NOMO-1 (cell line): ENCODE data around the gene FAM24B.
"Not testable (repeated sequence)": the region's sequence is repeated elsewhere in the genome, so short reads cannot be mapped to it uniquely, and the experiment has no call there.

ENCODE experiments used
- DNase-seq, 2 experiments: peaks; one replicate each; lab custom pipeline; 2025; ENCODE audit not compliant: unreplicated experiment in 2 of 2; lab: John Stamatoyannopoulos, UW

Gene FAM24B

DNA sequence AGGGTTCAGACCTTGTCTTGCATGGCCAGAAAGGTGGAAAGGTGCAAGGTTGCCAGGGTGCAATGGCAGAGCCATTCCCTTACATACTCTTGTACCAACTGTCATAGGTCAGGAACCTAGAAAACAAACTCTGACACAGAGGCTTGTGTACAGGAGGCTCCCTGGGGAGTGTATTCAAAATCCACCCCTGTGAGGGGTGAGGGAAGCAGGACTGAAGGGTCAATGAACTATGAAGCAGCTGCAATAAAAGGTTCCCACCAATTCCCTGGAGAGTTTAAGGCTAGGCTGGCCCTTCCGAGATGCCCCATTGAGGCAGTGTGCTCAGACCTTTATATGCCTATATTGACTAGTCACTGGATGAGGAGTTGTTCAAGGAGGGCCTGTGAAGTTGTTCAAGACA is 19.9 kb downstream of the FAM24B start:
- no peak for DNase-seq

DNA sequence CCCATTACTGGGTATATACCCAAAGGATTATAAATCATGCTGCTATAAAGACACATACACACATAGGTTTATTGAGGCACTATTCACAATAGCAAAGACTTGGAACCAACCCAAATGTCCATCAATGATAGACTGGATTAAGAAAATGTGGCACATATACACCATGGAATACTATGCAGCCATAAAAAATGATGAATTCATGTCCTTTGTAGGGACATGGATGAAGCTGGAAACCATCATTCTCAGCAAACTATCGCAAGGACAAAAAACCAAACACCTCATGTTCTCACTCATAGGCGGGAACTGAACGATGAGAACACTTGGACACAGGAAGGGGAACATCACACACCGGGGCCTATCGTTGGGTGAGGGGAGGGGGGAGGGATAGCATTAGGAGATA is 21.3 kb downstream of the FAM24B start:
- not testable (repeated sequence) for DNase-seq

DNA sequence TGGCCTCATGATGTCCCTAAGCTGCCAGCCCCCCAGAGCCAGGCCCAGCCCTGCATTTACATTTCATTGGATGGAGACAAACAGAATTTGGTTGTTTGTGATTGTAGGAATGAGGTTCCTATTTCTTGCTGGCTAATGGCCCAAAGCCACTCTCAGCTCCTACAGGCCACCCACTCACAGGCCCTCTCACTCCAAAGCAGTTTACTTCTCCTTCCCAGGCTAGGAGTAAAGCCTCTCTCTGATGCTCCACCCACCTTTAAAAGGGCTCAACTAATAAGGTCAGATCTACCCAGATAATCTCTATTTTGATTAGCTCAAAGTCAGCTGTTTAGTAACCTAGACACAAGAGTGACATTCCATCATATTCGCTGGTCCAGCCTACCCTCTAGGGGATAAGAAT is 22.5 kb downstream of the FAM24B start:
- DNase-seq: no peak

DNA sequence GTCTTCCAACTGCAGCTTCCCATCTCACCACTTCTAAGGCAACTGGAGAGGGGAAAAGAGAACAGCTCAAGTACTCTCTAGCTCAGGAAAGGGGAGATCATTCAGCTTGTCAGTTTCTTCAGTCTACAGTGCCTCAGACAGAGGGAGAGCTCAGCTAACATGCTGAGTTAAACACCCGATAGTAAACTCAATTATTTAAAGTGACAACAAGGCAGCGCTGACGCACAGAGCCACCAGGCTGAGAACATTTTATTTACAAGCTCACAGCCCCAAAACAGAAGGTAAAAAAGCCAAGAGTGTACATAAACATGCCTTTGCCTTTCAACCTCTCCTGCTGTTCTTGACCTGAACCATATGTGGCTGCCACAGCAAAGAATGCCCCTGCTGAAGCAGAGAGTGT is 23.6 kb downstream of the FAM24B start:
- DNase-seq: no peak

DNA sequence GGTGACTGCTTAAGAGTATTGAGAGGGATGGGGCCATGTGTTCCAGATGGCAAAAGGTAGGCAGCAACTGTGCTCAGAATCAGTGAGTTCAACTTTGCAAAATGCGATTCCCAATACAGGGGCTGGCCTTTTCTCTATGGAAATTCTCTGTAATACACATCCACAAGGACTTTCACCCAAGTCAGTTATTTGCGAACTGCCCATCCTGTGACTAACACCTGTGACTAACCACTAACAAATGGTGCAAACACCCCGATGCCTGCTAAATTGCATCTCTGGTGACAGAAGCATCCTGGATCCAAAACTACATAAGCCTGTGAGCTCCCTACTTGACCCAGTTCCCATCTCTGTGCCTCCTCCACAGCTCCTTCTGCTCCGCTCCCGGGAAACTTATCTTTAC is 24.7 kb downstream of the FAM24B start:
- no peak for DNase-seq

DNA sequence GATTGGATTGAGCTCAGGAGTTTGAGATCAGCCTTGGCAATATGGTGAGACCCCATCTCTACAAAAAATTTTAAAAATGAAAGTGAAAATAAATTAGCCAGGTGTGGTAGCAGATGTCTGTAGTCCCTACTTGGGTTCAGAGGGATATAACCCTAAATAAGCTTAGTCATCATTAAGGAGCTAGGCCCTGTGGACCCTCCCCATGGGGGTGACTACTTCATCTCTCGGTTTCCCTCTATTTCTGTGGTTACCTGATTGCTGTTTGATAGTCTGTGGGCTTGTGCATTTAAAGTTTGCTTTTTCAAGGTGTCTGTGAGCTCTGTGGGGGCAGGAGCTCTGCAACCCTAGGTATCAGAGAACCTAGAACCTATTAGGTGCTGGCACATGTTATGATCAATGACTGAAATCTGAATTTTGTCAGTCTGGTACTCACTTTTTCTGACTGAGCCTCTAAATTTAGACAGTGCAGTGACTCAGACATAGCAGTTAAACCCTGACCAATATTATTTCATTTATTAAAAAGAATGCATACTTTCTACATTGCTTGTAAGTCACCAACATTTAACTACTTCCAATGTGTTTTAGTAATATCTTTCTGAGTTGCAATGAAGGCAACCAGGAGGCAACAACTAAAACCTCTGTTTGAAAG is 25.6 kb downstream of the FAM24B start:
- no peak for DNase-seq

DNA sequence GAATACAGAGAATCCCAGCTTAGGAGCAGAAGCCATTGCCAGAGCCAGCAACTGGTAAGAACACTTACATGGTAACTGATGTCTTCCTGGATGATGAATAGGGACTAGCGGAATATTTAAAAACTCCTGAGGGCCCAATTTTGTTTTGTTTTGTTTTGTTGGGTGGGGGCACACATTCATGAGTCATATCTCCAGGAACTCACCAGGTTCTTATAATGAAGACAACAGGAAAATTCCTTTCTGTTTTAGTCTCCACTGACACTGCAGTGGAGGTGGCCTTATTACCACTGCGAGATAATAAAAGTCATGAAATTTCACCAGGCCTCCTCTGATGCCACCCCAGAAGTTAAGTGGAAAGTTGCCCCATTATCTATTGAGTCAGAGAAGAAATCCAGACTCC is 27.1 kb downstream of the FAM24B start:
- DNase-seq: no peak

DNA sequence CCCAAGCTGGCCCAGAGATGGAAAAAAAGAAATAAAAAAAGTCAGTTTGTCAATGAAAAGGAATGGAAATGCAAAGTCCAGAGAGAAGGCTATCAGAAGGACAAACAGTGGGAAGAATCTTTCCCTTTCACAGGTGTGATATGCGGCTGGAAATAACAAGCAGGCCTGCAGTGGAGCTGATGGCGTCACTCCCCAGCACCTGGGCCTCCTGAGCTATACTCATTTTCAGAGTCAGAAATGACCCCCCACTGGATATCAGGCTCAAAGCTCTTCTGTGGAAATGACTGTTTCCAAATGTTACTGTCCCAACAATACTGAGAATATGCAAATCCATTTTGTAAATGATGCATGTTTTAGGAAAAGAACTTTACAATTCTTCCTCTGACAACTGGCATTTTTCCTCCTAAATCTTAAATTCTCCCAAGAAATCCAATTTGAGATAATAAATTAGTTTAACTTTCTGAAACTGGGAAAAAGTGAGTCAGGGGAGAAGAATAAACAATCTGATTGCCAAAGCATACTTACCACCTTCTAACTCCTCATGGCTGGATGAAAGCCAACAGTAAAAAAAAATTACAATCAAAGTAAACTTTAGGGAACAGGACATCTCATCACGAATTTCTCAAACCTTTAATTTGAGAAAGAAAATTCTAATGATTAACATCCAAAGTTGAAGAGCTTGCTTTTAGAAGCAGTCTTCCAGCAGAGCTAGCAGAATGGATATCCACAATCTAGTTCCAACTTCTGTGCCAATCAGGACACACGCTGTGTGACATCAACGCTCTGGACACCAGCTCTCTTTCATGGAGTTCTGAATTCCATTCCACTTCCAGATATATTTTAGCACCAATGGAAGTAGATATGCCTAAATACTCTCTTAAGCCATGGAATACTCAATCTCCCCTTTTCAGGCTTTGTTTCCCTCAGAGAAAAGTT is 28.4 kb downstream of the FAM24B start:
- no peak for DNase-seq

DNA sequence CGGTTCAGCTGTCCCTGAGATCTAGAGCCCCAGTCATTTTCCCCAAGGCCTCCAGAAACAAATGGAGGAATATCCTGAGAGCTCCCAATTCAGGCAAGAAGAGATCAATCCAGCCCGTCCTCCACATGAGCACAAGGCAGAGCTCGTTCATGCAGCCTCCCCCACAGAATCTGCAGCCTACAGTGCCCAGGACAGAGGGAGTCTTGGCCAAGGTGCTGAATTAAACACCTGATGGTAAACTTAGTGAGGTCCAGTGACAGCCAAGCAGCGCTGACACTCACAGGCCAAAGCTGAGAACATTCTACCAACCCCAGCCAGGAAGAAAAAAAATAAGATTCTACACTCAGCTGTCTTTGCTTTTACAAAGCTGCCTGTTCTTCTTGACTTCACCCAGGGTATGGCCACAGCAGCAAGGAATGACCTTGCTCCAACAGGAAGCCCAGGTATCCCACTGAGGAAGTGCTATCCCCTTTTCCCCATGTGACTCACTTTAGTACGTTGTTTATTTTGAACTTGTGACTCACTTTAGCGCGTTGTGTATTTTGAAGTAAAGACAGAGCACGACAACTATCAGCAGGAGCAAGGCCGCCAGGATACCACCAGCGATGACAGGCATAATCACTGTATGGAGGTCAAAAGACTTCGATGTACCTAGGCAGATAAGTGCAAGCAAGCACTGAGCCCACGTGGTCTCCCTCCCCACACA is 29.3 kb downstream of the FAM24B start:
- DNase-seq: no peak

DNA sequence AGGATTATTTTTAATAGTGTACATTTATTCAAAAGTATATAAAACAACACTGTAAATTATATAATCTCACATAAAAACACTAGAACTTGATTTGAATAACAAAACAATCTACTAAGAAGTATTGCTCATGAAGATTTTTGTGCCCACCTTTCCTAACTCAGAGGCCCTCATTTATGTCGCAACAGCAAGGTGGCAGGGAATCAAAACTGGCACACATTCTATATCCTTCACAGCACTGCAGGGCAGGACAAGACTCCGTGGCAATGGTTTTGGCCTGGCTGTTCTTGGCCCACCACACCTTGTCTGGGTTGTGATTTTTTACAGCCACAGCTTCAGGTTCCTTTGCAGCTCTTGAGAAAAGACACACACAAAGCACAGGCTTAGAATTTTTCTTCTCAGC is 30.3 kb downstream of the FAM24B start:
- no peak for DNase-seq

DNA sequence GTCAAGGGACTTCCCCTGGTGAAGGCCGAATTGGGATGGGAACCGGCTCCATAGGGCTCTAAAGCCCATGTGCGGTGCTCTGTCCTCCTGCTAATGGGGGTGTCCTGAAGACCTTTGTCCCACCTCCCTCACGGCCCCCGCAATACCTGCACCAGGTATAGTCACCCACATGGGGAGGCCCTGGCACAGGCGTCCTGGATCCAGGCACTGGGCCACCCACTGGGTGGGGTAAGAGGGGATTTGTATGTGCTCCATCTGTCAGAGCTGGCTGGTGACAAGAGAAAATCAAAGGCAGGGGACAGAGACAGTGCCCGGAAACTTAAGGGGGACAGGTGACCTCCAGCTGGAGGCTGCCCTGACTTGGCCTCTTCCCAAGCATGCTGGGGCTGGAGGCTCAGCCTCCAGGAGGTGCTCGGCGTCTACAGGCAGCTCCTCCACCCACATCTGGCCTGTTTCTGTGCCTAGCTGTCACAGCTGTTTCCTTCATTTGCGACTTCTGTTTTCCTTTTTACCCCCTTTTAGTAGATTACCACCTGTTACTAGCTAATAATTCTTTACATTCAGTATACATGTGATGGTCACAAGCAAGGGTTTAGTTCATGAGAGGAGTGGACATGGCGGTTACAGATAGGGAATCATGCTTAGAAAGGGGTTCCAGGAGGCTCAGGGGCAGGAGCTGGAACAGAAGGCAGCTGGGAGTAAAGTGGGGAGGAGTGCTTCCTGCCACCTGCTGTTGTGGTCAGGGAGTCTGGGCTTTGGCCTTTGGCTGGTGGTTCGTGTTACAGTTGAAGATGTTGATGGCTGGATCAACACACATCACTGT is 31.4 kb downstream of the FAM24B start:
- no peak for DNase-seq

DNA sequence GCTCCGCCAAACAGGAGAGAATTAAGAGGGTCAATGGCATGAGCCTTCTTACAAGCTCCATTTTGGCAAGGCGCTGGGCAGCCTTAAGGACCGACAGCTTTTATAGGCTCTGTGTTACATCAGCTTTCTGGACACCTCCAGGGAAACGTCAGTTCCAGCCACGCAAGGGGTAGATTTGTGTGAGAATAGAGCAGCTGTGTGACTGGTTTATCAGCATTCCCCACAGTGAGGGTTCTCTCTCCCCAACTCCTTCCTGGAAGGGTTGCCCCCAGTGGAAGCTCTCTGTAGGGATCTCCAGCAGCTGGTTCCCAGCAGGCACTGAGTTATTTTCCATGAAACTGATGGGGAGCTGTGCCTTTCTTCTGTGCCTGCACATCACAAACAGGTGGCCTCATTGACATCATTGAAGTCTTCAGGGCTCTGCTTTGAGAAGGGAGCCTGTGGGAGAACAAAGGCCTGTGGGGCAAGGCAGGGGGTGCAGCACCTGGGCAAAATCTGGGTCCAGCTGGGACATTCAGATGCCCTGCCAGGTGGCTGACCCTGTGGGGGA is 33.5 kb downstream of the FAM24B start, which contains the start of gene CUZD1:
Gene CUZD1 (minus strand): TSS at position 75 of the 550 bp plus-strand sequence. CDS start 14 bp downstream, at position 61.
- no peak for DNase-seq

DNA sequence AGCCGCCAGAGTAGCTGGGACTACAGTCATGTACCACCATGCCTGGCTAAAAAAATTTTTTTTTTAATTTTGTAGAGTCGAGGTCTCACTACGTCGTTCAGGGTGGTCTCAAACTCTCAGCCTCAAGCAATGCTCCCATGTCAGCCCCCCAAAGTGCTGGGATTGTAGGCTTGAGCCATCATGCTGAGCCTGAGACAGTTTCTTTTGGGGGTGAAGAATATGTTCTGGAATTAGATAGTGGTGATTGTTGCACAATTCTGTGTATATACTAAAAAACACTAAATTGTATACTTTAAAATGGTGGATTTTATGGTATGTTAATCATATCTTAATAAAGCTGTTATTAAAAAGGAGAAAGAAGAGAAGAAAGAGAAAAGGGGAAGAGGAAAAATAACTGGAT is 35.2 kb downstream of the FAM24B start:
- DNase-seq: no peak

DNA sequence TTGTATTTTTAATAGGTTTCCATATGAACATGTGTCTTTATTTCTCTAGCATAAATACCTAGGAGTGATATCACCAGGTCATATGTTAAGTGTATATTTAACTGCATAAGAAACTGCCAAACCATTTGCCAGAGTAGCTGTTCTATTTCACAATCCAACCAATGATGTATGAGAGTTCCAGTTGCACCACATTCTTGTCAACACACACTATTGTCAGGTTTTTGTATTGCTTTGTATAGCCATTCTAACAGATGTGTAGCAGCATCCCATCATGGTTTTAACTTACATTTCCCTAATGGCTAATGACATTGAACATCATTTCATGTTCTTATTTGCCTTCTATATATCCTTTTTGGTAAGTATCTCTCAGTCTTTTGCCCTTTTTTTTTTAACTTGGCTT is 37.8 kb downstream of the FAM24B start:
- DNase-seq: no peak

DNA sequence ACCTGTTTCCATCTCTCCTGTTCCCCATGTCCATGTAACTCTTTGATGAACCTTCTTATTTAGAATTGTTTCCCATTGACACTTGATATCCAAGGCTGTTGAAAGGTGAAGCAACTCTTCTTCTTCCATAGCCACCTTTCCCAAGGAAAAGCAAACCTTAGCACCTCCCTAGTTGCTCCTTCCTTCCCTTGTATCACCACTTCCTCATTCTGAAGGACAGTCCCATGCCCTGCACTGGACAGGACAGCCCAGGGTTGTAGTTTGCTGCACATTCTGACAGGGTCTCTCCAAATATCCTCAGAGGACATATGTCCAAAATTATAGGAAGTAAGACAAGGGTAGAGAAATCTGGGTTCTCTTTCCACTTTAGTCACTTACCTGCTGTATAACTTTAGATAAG is 39.9 kb downstream of the FAM24B start:
- no peak for DNase-seq

DNA sequence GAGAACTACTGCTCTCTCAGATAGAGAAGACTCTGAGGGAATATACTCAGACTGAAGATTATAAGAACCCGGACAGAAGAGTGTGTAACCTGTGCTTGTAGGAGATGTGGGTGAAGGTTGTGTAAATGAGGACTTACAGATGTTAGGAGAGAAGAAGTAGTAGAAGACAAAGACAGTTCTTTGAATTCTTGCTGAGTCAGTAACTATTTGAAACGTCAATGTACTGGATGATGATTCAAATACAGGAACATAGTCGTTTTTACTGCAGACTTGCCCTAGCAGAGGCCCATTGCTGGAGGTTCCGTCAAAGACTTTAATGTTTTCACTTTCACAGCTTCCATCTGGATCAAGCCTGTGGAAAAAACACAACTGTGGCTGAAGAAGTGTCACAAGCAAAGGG is 40.5 kb downstream of the FAM24B start:
- DNase-seq: no peak

DNA sequence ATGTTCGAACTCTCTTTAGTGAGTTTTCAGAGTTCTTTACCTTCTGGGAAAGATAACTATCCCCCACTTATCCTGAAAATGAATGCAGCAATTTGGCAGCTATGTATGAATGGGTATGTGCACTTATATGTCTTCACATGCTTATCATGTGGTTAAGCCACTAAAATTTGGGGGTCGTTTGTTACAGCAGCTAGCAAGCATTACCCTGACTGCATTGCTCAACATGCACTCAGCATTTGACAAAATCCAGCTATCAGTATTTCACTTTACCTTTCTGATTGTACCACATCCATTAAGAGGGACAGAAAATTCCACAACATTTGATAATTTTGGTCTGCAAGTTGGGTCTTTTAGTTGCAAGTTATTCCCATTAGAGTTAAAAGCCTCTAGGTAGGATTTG is 43.5 kb downstream of the FAM24B start:
- no peak for DNase-seq

DNA sequence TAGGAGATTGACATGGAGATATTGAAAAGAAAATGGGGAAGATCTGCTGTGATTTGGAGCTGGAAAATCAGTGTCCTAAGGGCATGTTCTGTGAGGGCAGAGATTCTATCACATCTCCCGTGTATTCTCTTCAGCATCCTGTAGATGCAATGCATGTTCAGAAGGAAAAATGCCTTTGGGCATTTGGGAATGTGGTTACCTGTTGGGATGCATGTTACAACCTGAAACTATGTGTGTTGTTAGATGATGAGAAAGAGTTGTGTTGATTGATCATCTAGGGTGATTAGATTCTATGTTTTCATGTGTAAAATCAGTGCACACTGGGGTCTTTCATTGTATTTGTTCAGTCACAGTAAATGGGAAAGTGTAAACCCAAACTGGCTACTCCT is 48.4 kb downstream of the FAM24B start:
- no peak for DNase-seq

DNA sequence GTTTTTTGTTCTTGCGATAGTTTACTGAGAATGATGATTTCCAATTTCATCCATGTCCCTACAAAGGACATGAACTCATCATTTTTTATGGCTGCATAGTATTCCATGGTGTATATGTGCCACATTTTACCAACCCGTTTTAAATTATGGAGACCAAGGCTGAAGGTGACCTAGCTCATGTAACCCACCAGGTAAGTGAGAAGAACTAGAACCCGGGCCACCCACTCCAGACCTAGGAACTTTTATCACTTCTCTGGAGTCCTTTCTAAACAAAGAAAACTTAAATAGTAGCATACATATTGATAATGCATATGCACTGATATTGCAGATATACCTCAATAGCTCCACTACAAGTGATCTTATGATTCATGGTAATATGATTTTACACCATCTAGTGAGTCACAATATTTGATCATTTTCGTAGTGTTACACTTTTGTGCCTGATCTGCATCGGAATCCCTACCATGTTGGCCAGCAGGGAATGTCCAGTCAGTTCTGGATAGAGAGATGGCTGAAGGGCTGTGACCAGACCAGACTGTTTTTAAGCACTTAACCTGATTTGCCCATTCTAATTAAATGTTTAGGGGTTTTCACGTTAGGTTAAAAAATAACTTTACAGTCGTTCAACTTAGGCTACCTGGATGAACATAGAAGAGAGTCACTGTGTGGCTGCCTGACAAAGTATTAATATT is 49.0 kb downstream of the FAM24B start:
- DNase-seq: no peak

DNA sequence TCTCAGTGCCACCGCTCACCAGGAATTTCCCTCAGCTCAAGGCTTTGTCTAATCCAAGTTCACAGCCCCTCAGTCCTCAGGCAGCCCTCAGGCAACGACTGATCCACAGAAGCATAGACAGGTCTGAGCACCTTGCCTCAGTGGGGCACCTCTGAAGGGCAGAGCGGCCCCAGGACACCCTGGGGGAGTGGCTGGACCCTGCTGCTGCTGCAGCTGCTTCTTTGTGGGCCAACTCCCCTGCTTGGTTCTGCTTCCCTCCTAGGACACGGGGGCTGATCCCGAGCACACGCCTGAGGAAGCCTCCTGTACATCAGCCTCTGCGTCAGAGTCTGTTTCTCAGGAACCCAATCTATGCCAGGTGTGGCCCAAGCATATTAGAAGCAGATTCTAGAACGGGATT is 49.9 kb downstream of the FAM24B start:
- DNase-seq: no peak
